GM19025 (cell line): ENCODE results near the gene PRDM15.

Experiments used
- ATAC-seq: cut with Tn5 transposase; IDR thresholded peaks from one replicate; pipeline ENCODE4 v1.9.1; 2021; ENCODE audit warnings: mild to moderate bottlenecking, low read depth, moderate library complexity; ENCODE audit not compliant: unreplicated experiment

PRDM15 gene

DNA sequence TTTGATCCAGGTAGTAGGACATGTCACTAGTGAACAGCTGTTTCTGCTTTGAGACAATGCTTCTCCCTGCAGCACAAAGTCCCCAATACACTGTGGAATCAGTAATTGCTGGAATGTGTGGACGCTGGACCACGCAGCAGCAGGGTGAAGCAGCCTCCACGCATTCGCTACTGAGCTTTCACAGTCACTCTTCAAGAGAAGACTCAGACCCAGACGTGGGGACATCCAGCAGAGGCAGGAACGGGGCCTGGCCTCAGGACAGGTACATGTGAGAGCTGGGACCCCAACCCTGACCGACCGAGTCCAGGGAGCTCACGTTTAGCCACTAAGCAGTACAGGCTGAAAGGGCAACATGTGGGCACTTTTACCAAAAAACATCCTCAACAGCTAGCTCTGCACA lies 34.1 kb upstream of the PRDM15 start:
- ATAC-seq = no peak

DNA sequence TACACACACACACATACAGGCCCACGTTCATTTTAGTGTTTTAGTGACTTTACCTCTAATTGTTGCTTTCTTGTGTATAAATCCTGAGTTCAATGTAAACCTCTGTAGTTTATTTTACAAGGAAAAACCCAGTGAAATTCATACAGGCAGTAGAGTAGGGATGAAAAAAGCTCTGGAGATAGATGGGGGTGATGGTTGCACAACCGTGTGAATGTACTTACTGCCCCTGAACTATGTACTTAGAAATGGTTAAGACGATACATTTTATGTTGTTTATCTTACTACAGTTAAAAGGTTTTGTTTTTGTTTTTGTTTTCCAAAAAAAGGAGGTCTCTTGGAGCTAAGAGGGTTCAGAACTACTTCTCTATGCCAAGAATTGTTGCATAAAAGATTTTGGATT lies 29.7 kb upstream of the PRDM15 start:
- ATAC-seq = no peak

DNA sequence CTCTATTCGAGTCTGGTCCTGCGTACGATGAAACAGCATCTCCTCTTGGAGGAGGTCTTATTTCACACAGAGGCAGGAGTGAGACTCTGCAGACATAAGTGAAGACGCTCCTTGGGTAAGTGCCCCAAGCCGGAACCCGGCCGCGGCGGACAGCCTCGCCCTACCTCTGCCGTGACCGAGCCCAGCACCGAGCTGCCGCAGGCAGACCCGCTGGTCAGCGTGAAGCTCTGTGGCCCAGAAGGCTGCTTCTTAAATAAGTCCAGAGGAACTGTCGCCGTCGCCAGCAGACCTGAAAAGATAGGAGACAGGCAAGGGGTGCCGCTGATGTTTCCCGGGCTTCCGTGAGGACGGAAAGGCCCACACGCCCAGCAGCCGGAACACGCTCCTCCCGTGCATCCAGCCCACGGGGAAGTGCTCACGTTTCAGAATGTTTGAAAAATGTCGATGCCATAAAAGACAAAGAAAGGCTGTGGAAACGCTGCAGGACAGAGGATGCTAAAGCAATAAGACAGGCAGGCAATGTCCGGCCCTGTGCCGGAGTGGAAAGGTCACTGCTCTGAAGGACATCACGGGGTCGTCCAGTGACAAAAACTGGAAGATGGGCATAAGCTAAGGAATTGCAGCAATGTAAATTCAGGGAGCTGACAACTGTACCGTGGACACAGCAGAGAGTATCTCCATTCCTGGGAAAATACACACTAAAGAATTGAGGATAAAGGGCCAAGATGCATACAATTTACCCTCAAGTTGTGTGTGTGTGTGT lies 28.5 kb upstream of the PRDM15 start:
- ATAC-seq = no peak

DNA sequence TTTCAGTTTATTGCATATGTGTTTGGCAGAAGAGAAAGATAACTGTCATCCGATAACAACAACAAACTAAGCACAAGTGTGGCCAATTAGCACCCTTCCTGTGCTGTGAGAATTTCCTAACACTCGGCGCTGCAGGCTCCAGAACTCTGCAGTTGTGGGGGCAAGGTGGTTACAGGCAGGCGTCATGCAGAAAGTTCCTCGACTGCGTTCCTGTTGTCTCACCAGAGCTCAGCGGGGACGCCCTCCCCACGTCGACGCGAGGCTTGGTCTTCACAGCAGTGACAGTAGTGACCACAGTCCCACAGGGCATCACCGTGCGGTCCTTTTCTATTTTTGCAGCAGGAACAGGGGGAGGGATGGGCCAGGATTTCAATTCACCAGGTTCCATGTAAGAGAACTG lies 27.6 kb upstream of the PRDM15 start:
- ATAC-seq = no peak

DNA sequence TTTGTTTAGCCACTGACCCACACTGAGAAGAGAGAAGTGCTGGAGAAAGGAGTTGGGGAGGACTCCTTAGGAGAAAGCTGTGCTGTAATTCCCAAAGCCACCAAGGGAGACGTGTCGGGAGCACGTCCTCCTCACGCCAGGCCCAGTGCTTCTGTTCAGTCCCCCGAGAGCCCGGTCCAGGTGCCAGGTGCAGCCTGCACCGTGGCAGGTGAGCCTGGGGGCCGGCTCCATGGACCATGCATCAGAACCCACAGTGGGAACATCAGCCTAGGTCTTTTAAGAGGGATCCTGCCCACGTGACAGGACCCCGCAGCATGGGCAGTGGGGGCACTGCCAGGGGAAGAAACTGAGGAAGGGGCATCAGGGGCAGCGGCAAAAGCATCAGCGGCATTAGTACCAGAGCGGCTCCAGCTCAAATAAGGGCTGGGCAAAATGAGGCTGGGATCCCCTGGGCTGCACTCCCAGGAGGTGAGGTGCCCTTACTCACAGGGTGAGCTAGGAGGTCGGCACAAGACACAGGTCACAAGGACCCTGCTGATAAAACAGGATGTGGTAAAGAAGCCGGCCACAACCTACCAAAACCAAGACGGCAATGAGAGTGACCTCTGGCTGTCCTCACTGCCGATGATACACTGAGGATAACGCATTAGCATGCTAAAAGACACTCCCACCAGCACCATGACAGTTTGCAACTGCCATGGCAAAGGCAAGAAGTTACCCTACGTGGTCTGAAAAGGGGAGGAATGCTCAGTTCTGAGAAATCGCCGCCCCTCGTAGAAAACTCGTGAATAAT lies 24.6 kb upstream of the PRDM15 start:
- no peak for ATAC-seq

DNA sequence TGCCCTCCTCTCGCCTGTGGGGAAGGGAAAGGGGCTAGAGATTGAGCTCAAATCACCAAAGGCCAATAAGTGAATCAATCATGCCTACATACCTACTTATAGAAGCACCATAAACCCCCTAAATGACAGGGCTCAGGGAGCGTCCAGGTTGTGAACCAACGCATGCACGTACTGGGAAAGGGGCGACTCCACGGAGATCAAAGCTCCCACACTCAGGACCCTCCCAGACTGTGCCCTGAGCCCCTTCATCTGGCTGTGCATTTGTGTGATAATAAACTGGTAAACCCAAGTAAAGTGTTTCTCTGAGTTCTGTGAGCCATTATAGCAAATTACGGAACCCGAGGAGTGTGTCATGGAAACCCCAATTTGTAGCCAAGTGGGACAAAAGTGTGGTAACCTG lies 23.8 kb upstream of the PRDM15 start:
- no peak for ATAC-seq

DNA sequence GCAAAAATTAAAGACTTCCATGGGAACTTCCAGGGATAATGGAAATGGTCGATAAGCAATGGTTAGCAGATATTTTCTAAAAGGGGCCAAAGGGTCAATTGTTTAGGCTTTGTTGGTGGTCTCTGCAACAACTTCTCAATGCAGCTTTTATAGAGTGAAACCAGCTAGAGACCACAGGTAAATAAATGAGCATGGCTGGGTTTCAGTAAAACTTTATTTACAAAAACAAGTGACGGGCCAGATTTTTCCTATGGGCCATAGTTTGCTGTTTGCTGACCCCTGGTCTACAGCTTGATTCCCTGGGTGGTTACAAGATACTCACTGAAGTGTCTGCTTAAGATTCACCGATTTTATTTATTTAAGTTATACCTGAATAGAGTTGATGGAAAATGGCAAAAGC lies 22.6 kb upstream of the PRDM15 start:
- ATAC-seq = no peak

DNA sequence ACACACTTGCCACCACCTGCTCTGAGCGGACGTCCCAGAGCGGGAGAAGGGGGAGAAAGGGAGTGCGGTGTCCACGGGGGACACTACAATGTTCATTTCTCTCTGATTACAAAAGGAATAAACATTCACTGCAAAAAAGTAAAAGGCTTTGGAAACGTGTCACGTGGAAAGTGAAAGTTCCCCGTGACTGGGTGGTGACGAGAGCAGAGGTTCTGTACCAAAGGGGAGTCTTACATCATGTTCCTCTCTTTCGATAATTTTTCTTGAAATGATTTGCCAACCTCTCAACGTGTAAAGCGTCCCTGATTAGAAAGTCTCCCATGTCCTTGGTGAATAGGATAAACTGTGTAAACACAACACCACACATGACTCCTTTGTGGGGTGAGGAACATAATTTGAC lies 22.0 kb upstream of the PRDM15 start:
- no peak for ATAC-seq

DNA sequence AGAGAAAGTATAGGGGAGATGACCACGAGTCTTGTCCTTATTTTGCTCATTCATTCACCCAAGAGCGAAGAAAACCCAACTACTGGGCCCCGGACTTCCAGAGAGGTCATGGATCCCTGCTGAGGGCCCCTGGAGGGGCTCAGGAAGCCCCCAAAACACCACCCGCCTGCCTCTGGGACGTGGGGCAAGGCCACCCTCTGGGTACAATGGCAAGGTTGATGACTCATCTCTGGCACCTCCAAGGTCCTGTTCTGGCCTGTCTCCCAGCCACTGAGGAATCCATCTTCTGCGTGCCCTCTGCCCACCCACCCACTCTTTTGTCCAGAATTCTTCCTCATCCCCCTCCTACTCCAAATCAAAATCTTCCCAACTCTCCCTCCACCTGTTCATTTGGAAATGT lies 21.3 kb upstream of the PRDM15 start:
- no peak for ATAC-seq

DNA sequence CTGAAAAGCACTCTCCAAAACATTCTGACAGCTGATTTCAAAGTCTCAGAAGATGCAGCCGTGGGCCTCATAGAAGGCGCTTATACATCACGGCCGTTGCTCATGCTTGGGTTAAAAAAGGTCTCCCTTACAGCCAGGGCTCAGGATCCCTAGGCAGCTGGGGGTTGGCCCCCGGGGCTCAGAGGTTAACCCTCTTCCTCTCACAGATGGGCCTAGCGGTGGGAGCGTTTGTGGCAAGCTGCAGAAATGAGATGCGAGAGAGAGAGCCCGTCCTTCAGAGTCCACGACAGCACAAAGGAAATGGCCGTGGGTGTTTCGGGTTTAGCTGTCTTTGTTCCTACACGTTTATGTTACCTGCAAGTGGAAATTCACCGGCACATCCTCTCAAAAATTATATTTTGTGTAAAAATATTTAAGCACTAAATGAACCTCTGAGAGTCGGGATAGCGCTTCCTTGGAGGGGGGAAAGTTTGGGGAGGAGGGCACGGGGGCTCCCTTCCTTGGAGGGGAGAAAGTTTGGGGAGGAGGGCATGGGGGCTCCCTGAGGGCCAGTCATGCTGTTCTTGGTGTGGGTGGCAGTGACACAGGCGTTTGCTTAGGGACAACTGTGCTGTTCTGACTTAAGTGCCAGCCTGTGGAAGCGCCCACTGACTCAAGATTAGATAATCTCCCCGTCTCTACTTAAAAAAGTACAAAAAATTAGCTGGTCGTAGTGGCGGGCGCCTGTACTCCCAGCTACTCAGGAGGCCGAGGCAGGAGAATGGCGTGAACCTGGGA lies 20.5 kb upstream of the PRDM15 start:
- ATAC-seq = no peak

DNA sequence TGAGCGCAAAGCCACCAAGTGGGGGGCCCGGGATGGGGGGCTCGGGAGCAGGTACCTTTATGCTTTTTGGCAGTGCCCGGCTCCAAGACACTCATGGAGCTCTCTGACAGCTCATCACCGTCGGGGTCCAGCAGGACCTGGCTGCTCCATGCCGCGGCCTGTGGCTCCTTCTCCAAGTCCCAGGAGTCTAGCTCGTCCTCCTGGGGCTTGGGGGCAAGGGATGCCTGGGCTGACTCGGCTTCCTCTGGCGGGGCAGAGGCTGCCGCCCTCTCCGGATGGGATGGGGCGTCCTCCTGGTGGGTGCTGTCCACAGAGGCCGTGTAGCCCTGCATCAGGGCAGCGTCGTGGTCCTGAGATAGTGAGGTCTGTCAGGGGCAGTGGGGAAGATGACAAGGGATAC lies 19.9 kb upstream of the PRDM15 start:
- no peak for ATAC-seq

DNA sequence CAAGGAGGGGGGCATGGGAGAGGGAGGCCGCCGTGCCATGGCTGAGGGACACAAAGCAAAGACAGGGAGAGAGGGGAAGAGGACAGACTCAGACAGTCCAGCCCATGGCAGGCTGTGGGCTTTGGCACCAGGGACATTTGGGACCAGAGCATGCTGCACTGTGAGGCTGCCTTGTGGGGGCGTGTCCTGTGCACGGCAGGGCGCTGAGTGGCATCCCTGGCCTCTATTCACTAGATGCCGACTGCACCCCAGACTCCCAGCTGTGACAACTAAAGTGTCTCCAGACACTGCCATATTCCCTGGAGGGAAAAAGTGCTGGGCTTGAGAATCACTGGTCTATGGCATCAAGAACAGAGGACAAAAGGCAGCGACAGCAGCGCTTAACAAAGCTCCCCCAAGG lies 18.6 kb upstream of the PRDM15 start:
- no peak for ATAC-seq

DNA sequence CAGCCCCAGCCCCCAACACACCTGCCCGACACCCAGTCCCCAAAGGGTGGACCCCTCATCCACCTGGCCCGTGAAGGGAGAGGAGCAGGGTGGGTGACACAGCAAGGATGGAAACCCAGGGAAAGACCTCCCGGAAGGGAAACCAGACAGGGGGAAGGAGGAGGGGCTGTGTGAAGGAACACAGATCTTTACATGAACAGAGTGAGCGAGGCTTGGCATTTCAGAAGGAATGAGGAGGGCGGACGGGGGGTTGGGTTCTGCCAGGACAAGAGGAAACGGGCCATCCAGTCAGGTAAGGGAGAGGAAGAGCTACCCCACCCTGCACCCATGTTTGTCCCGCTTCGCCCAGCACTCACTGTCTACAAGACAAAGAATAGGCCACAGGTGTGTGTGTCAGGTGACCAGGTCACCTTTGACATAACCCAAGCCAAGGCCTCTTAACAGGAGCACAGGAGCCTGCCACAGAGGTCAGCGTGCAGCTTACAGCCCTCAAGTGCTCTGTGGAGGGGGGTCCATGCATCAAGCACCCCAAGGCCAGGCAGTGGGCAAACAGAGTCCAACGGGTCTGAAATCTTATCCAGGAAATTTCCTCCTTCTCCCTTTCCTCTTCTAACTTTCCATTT lies 18.0 kb upstream of the PRDM15 start:
- no peak for ATAC-seq

DNA sequence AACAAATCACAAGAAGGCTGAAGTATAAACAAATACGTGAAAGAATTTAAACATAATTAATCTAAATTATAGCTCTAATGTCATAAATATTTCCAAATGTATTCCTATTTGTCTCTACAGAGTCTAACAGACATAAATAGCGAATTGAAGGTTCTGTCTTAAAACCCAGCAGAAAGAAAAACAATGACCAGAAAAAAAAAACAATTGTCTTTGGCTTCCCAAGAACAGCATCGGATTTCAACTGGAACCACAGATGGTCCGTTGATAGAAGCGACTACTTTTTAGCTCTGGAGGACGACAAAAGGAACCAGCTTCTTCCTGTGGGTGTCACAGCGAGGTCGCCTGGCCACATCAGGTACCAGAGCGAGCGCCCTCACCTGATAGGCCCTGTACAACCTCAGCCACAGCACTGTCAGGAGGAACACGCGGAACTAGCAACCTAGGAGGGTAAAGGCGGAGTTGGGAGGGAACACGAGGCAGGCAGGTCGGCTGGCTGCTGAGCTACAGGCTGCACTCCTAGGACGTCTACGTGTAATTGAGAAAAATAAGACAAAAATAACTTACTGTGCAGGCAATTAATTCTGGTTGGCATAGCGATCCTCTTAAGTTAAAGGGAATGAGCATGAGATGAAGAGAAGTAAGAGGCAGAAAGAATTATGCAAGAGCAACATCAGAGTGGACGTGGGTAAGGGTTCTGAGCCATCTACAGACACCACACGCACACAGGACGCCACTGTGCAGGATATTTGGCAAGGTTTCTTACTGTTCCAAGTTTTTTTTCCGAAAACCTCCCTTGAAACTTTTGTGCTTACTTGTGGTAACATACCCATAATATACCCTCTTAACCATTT lies 16.7 kb upstream of the PRDM15 start:
- no peak for ATAC-seq

DNA sequence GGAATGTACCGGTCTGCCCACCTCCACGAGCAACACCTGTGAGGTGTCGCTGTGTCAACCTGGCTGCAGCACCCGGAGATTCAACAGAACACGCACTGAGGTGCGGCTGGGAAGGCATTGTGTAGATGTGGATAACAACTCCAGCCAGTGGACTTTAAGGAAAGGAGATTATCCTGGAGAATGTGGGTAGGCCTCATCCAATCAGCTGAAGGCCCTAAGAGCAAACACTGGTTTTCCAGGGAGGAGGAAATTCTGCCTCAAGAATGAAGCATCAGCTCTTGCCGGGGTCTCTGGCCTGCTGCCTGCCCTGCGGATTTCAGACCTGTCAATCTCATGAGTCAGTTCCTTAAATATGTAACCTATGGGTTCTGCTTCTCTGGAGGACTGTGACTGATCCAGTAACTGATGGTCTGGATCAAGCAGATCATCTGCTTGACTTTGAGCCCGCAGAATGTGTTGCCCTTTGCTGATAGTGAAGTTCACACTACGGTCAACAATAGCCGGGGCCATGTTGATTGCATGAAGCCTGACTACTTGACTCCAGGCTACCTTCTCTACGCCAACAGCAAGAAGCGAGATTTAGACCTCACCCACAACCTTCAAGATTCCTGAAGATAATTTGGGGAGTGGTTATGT lies 15.9 kb upstream of the PRDM15 start:
- ATAC-seq = no peak

DNA sequence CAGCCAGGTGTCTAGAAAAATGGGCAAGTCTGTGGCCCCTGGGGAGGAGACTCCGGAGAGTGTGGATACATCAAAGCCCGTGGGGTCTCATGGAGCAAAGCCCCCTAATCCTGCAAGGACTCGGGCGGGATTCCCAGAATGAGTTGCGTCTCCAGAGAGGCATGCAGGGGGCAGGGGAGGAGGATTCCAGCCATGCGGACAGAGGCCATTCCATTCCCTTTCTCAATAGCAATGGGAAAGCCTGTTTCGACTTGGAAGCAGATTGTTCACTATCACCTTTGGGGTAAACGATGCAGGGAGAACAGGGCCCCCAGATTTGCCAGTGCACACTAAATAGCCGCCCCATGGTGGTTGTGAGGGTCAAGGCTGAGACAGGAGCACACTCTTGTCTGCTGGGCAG lies 15.4 kb upstream of the PRDM15 start:
- ATAC-seq = no peak

DNA sequence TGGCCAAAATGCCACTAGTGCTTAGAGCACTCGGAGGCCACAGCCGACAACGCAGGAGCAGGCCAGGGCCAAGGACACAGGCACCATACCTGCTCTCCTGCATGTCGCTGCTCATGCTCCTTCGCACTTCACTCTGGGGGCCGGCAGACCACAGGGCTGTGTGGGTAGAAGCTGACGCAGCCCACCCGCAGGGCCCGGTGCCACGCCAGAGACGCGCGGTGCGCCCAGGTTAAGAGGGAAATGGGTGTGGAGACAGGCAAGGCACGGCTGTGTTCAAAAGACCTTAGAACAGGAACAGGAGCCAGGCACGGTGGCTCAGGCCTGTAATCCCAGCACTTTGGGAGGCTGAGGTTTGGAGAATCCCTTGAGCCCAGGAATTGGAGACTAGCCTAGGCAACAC lies 13.6 kb upstream of the PRDM15 start:
- ATAC-seq = no peak

DNA sequence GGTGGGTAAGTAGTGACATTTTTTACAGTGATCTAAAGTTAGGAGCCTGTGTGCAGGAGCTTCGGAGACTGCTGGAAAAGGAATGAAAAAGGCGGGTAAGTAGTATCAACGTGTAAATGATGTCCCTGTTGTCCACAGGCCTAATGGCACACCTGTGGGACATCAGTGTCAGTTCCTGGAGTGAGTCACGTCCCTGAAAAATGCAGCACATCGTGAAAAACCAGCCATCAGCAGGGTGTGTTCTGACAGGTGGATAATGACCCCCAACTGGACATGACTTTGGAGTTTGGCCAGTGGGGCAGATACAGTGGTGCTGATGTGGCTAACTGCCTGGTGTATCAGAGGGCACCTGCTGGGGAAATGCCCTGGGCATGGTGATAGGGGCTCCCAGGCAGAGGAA lies 12.0 kb upstream of the PRDM15 start:
- no peak for ATAC-seq

DNA sequence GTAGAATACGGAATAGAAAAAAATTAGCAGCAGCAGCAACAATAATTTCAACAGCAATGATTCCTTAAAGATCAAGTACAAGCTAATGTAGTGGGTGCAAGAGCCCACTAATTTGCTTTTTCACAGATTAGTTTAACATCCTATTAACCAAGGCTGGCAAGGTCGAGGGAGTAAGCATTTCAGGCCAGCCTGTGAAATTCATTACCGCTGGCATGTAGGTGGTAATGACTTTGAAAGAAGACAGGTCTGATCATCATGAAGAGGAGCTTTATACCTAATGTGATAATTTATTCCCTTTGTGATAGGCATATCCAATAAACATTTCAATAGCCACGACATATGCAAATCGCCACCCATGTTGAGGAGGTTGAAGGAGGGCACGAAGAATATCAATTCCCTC lies 11.2 kb upstream of the PRDM15 start:
- ATAC-seq = no peak
